ENCODE data around the gene WDPCP. TPM values are rescaled to one million over a fixed set of nuclear protein-coding genes. Genes with fewer than 3 reads are reported as not detected.

WDPCP gene
- total and polyA plus RNA-seq, 10 of the 15 experiments (the other 5 are each of a cell fraction or from before 2014, with no cell fraction given), result 2.1 to 7.9 (median 4.6) TPM

- TF ChIP-seq RFX5 (IDR thresholded peaks at IDR 0.05; ENCODE audit: low read depth, low read length) (no peak), NFYB (IDR thresholded peaks at IDR 0.05; ENCODE audit: insufficient read depth, low read depth, low read length) (no peak), ZNF622 (IDR thresholded peaks at IDR 0.05) (no peak), RCOR1 (conservative IDR thresholded peaks at IDR 0.05; ENCODE audit: low read depth, low read length) (no peak), POLR2A (IDR thresholded peaks at IDR 0.05; ENCODE audit: low read depth, low read length) (no peak), TCF3 (IDR thresholded peaks at IDR 0.05; ENCODE audit: borderline replicate concordance, insufficient read depth, low read depth, low read length) (no peak), MLLT1 (IDR thresholded peaks at IDR 0.05) (no peak), SUPT20H (IDR thresholded peaks at IDR 0.05; ENCODE audit: borderline replicate concordance, control insufficient read depth, low read depth, low read length) (no peak), POLR2AphosphoS2 (IDR thresholded peaks at IDR 0.05; ENCODE audit: low read depth, low read length) (no peak), NR2F1 (conservative IDR thresholded peaks at IDR 0.05) (no peak)
These were observed 393.0 kb downstream of the WDPCP start (continued) for GRCh38 chr2:63195310-63195709.

GRCh38 chr2:63194175-63194574, 394.1 kb downstream of the WDPCP start:
- in situ Hi-C loops (cut with MboI), result no loop called here
- FAIRE-seq, result no peak
- H4K20me1 ChIP-seq (ENCODE audit: control insufficient read depth, insufficient read depth), result no peaks in the 10 kb centered on the region
- H3K4me2 ChIP-seq (ENCODE audit: control insufficient read depth, insufficient read depth), result no peak overlapping the region
- BruUV-seq (replicated peaks), result no TSS peak
- no peak for DNase-seq (ENCODE audit: low read depth, low spot score)
- H3K79me2 ChIP-seq (ENCODE audit: control insufficient read depth, insufficient read depth, low read length), result no peaks in the 10 kb centered on the region
- no peak overlapping the region for H3K27ac ChIP-seq (ENCODE audit: control insufficient read depth, insufficient read depth)
- RAD21 ChIA-PET (ENCODE audit: unreplicated experiment), result interaction anchor here (1.3 to 1.6 kb wide), 2 partner anchors 115 to 738 kb away, joined by 3 to 4 read pairs; no protein-coding TSS in a partner anchor
- H2AFZ ChIP-seq (ENCODE audit: control insufficient read depth, low read depth, low read length), result no peak overlapping the region
- CTCF ChIA-PET, result interaction anchor here (2.8 to 3.5 kb wide), 2 partner anchors 292 to 737 kb away, joined by 12 read pairs; no protein-coding TSS in a partner anchor
- intact Hi-C loops (cut with micrococcal nuclease; ENCODE audit: unreplicated experiment), result no loop called here
- H3K36me3 ChIP-seq (ENCODE audit: control insufficient read depth in 2 of 2, insufficient read depth in 2 of 2, low read length in 1 of 2), result no peaks in the 10 kb centered on the region
- SMC1A ChIA-PET (ENCODE audit: uncharacterized antibody, unreplicated experiment), result interaction anchor here (1.4 kb wide), 1 partner anchor 114 kb away, joined by 4 read pairs; no protein-coding TSS in a partner anchor
- no peaks in the 10 kb centered on the region for H3K4me1 ChIP-seq (ENCODE audit: control insufficient read depth, insufficient read depth, low read length)
- no peak for ATAC-seq
- POLR2A ChIA-PET, result no interaction called here
- H3K27me3 ChIP-seq (replicated peaks in 1 of 2; ENCODE audit: control insufficient read depth in 2 of 2, insufficient read depth in 2 of 2, low read length in 1 of 2), result no peaks in the 10 kb centered on the region
- H3K4me3 ChIP-seq, result no peak overlapping the region
- H3K9ac ChIP-seq (ENCODE audit: control insufficient read depth, insufficient read depth, low read length), result no peak overlapping the region
- no peaks in the 10 kb centered on the region; the same call in 2 of the 3 replicates for H3K9me3 ChIP-seq (replicated peaks; ENCODE audit: control insufficient read depth, insufficient read depth, low read length)
- TF ChIP-seq NBN (IDR thresholded peaks at IDR 0.05) (no peak), RCOR1 (conservative IDR thresholded peaks at IDR 0.05; ENCODE audit: low read depth, low read length) (no peak), CUX1 (IDR thresholded peaks at IDR 0.05; ENCODE audit: insufficient replicate concordance, low read depth, low read length) (no peak), BHLHE40 (IDR thresholded peaks at IDR 0.05; ENCODE audit: borderline replicate concordance in 1 of 2, low read depth in 2 of 2, low read length in 1 of 2) (no peak), RAD51 (IDR thresholded peaks at IDR 0.05) (no peak), POLR2AphosphoS2 (IDR thresholded peaks at IDR 0.05; ENCODE audit: low read depth, low read length) (no peak), BRCA1 (IDR thresholded peaks at IDR 0.05; ENCODE audit: low read depth, low read length) (no peak), CBX5 (IDR thresholded peaks at IDR 0.05; ENCODE audit: low read depth) (no peak), ASH2L (IDR thresholded peaks at IDR 0.05; ENCODE audit: borderline replicate concordance, low read depth) (no peak)
